AG09309 (cell line): ENCODE results near the gene JAML.

ENCODE experiments used
- DNase-seq: peaks from one replicate; pipeline ENCODE4 v3.0.0-alpha.2; 2010; ENCODE audit warnings: low read depth
- H3K4me3 ChIP-seq: 2 replicates; pipeline ENCODE4 v1.5.1; 2011; ENCODE audit warnings: mild to moderate bottlenecking, low read depth, low read length, moderate library complexity; ENCODE audit not compliant: control insufficient read depth
- CTCF ChIP-seq: IDR thresholded peaks from 2 replicates; pipeline ENCODE4 v1.5.1; 2011; ENCODE audit warnings: mild to moderate bottlenecking, low read depth, low read length, inconsistent platforms; ENCODE audit not compliant: insufficient read depth, control insufficient read depth; ENCODE audit errors: missing control alignments

JAML gene

GRCh38 chr11:118233850-118234249, 9.0 kb upstream of the JAML start:
- DNase-seq = no peak
- no peak for TF ChIP-seq CTCF
- H3K4me3 ChIP-seq = no peak overlapping the region

DNA sequence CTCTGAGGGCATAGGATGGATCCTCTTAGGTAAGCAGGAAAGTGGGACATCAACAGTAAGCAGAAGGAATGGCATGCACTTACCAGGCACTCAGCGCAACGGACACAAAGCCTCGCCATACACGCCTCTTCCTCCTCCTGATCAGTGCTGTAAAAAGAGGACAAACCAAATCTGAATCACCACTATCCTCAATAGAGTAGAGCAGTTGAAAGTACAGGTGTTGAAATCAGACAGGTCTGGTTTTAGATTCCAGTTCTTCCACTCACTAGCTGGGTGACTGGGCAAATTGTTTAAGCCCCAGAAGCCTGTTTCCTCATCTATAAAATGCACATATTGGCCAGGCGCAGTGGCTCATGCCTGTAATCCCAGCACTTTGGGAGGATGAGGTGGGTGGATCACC, 8.6 kb upstream of the JAML start:
- H3K4me3 ChIP-seq = no peak overlapping the region
- DNase-seq = no peak
- no peak for TF ChIP-seq CTCF

- H3K4me3 ChIP-seq = no peak overlapping the region
- no peak for DNase-seq
- TF ChIP-seq CTCF = no peak
Observed at GRCh38 chr11:118232659-118233058, 7.8 kb upstream of the JAML start.

- no peak overlapping the region for H3K4me3 ChIP-seq
- TF ChIP-seq CTCF = no peak
- no peak for DNase-seq
Observed at GRCh38 chr11:118231461-118231860, 6.7 kb upstream of the JAML start.

DNA sequence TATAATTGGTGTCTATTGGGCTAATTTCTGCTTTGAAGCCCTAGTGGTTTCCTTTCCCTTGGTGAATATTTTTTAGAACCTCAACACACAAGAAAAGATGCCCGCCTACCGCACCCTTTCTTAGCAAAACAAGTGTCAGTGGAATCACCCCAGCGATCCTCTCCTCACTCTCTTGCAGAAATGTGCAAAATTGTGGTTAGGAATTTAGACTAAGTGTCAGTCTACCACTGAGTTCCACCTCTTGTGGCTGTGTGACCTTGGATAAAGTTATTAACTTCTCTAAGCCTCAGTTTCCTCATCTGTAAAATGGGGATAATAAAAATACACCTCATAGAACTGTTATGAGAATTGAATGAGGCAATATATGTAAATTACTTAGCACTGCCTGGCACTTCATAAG, 5.3 kb upstream of the JAML start:
- DNase-seq = no peak

DNA sequence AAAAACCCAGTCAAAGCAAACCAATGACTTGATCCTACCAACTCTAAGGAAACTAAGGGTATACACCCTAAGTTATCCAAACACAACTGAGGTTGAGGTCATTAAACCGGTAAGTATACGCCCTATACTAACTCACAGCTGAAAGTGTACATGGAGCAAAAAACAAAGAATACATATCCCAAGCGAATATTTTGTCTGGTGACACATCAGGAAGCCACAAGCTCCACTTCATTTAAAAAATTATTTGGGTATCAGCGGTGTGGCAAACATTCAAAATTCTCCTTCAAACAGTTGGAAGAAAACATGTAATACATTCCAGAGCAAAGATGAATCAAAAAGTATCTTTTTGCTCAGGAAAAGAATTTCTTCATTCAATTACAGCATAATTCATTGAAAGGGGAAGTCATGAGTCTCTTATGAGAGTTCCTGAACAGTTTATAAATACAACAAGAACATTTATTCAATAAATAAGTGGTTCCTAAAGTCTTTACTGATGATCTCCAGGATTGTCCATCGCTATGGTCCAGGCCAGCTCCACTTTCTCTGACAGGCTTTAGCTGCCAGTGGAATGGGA, 4.5 kb upstream of the JAML start:
- H3K4me3 ChIP-seq = no peak overlapping the region
- DNase-seq = no peak
- no peak for TF ChIP-seq CTCF

More for the DNA sequence above, 5.3 kb upstream of the JAML start:
- TF ChIP-seq CTCF = no peak
- H3K4me3 ChIP-seq = no peak overlapping the region
